Upper lobe of left lung (tissue), 6 donors: ENCODE data around the gene TSSK1B. TPM values are rescaled to one million over a fixed set of nuclear protein-coding genes. Genes with fewer than 3 reads are reported as not detected.
"Not testable (repeated sequence)": the region's sequence is repeated elsewhere in the genome, so short reads cannot be mapped to it uniquely, and the experiment has no call there.

ENCODE experiments used
- ATAC-seq, 2 donors: fragments of 200-7000 bp; cut with Tn5 transposase; one replicate each; pipeline ENCODE4 v1.9.1; 2022; ENCODE audit warnings: mild to moderate bottlenecking in 2 of 2, moderate library complexity in 2 of 2; ENCODE audit not compliant: low FRiP score in 2 of 2
- DNase-seq, 2 donors: peaks; one replicate each; pipeline ENCODE4 v3.0.0-alpha.2; 2019 to 2020
- H3K27ac ChIP-seq, 4 donors: fragments of 200-600 bp; sonication (generic); one replicate each; pipeline ENCODE4 v1.5.1; 2016 to 2019
- H3K27me3 ChIP-seq, 4 donors: fragments of 200-600 bp; sonication (generic); one replicate each; pipeline ENCODE4 v1.5.1; 2017 to 2019
- H3K36me3 ChIP-seq, 4 donors: fragments of 200-600 bp; sonication (generic); one replicate each; pipeline ENCODE4 v1.5.1; 2016 to 2019
- H3K4me1 ChIP-seq, 4 donors: fragments of 200-600 bp; sonication (generic); one replicate each; pipeline ENCODE4 v1.5.1; 2018 to 2019
- H3K4me3 ChIP-seq, 4 donors: fragments of 200-600 bp; sonication (generic); one replicate each; pipeline ENCODE4 v1.5.1; 2017 to 2019; ENCODE audit warnings: mild to moderate bottlenecking in 2 of 4, moderate library complexity in 1 of 4
- H3K9me3 ChIP-seq, 4 donors: fragments of 200-600 bp; sonication (generic); one replicate each; pipeline ENCODE4 v1.5.1; 2018 to 2019
- EP300 ChIP-seq, 4 donors: sonication (generic); formaldehyde crosslinking; IDR thresholded peaks; one replicate each; pipeline ENCODE4 v1.5.1; 2017; ENCODE audit warnings: antibody characterized with exemption in 4 of 4, control low read depth in 2 of 4
- POLR2A ChIP-seq, 4 donors: fragments of 450-650 bp; IDR thresholded peaks; one replicate each; pipeline ENCODE4 v1.5.1; 2016 to 2017; ENCODE audit warnings: antibody characterized with exemption in 4 of 4, mild to moderate bottlenecking in 2 of 4
- POLR2AphosphoS5 ChIP-seq, 2 donors: sonication (generic); formaldehyde crosslinking; IDR thresholded peaks; one replicate each; pipeline ENCODE4 v1.5.1; 2017; ENCODE audit warnings: antibody characterized with exemption in 2 of 2
- WGBS, 2 donors: methylation state at CpG; one replicate each; pipeline ENCODE4 v1.1.5; 2017 to 2018; 5-methylcytosine and 5-hydroxymethylcytosine counted together
- total RNA-seq, 6 donors: library from RNA; depleted of rRNA in 4 of 6; stranded (reverse); fragments of >200 nt in 4 of 6; gene quantifications; one replicate each; pipeline versions ENCODE4 v1.1.0 to v1.2.1, GENCODE V29; 2016 to 2021
- TF ChIP-seq, protein P1 (sequence below), 6 experiments: fragments of 450-650 bp in 4 of 6; fragments of 200-600 bp in 2 of 6; sonication (generic) in 2 of 6; IDR thresholded peaks; one replicate each; pipeline ENCODE4 v1.5.1; 2016 to 2019; ENCODE audit warnings: antibody characterized with exemption in 6 of 6
- donor health status: DM: no; HTN: no; CAD: no; lungs with moderate emphysema.
- donor health status: DM: no; HTN: yes; CAD: no; lungs with severe emphysema.

TSSK1B gene
- total RNA-seq, 6 donors from 2014 or later: 0.09 to 0.30 (median 0.15) TPM; not detected in 3

GRCh38 chr5:113404269-113404668, 30.5 kb downstream of the TSSK1B start:
- H3K27me3 ChIP-seq: no peaks in the 10 kb centered on the region
- ATAC-seq (no peak), DNase-seq (no peak)
- H3K4me1 ChIP-seq: no peaks in the 10 kb centered on the region
- no peaks in the 10 kb centered on the region for H3K36me3 ChIP-seq
- H3K4me3 ChIP-seq: no peak overlapping the region
- WGBS, 2 donors: 88 to 91% methylated on average over 2 of the region's 2 CpGs
- no peaks in the 10 kb centered on the region for H3K9me3 ChIP-seq
- no peak overlapping the region for H3K27ac ChIP-seq
- TF ChIP-seq, protein P1, sequence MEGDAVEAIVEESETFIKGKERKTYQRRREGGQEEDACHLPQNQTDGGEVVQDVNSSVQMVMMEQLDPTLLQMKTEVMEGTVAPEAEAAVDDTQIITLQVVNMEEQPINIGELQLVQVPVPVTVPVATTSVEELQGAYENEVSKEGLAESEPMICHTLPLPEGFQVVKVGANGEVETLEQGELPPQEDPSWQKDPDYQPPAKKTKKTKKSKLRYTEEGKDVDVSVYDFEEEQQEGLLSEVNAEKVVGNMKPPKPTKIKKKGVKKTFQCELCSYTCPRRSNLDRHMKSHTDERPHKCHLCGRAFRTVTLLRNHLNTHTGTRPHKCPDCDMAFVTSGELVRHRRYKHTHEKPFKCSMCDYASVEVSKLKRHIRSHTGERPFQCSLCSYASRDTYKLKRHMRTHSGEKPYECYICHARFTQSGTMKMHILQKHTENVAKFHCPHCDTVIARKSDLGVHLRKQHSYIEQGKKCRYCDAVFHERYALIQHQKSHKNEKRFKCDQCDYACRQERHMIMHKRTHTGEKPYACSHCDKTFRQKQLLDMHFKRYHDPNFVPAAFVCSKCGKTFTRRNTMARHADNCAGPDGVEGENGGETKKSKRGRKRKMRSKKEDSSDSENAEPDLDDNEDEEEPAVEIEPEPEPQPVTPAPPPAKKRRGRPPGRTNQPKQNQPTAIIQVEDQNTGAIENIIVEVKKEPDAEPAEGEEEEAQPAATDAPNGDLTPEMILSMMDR (IDR thresholded peaks at IDR 0.05): no peak
- TF ChIP-seq POLR2AphosphoS5 (IDR thresholded peaks at IDR 0.05): no peak
- no peak for TF ChIP-seq EP300 (IDR thresholded peaks at IDR 0.05)
- TF ChIP-seq POLR2A (IDR thresholded peaks at IDR 0.05): no peak

GRCh38 chr5:113397986-113398385, 36.8 kb downstream of the TSSK1B start:
- H3K4me3 ChIP-seq, H3K27me3 ChIP-seq, H3K9me3 ChIP-seq, ATAC-seq, H3K27ac ChIP-seq, H3K4me1 ChIP-seq, H3K36me3 ChIP-seq, DNase-seq: not testable (repeated sequence)
- 79 to 87% methylated on average over 4 of the region's 4 CpGs for WGBS, 2 donors

DNA sequence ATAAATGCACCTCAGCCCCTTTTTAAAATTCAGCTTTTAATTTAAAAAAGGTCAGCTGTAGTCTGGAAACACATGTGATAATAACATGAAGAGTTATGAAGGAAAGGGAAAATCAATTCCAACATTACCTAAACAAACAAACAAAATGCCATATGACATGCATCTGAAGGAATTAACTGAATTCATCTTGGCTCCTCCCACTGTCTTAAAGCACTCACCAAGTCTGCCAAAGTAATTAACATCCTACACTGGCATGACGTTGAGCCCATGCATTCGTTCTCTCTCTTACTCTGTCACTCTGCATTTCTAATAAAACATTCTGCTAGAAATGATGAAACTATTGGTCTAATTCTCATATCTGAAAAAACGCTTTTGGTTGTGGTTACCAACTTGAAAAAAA, 37.7 kb downstream of the TSSK1B start:
- Histone ChIP-seq H3K27me3 (no peaks in the 10 kb centered on the region), H3K27ac (no peak overlapping the region), H3K4me3 (no peak overlapping the region), H3K9me3 (no peaks in the 10 kb centered on the region), H3K4me1 (no peaks in the 10 kb centered on the region), H3K36me3 (no peaks in the 10 kb centered on the region)
- ATAC-seq: no peak
- TF ChIP-seq, protein P1 (IDR thresholded peaks at IDR 0.05): no peak
- no peak for TF ChIP-seq EP300 (IDR thresholded peaks at IDR 0.05)
- no peak for TF ChIP-seq POLR2A (IDR thresholded peaks at IDR 0.05)
- no peak for TF ChIP-seq POLR2AphosphoS5 (IDR thresholded peaks at IDR 0.05)
- 69 to 71% methylated on average over 3 of the region's 3 CpGs for WGBS, 2 donors
- DNase-seq: no peak

DNA sequence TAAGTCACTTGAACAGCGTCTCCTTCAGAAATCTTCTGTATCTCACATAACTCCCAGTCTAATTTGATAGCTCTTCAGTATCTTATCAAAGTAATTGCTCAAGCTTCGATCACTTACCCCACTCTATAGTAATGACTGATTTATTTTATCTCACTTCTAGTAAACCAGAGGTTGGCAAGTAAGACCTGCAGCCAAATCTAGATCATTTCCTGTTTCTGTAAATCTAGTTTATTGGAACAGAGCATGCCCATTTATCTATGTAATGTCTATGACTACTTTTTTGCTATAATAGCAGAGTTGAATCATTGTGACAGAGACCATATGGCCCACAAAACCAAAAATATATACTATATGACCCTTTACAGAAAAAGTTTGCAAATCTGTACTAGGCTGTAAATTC, 40.1 kb downstream of the TSSK1B start:
- Histone ChIP-seq H3K36me3 (no peaks in the 10 kb centered on the region), H3K27me3 (no peaks in the 10 kb centered on the region), H3K27ac (no peak overlapping the region), H3K9me3 (no peaks in the 10 kb centered on the region), H3K4me1 (no peaks in the 10 kb centered on the region), H3K4me3 (no peak overlapping the region)
- TF ChIP-seq POLR2AphosphoS5 (IDR thresholded peaks at IDR 0.05) (no peak), EP300 (IDR thresholded peaks at IDR 0.05) (no peak), POLR2A (IDR thresholded peaks at IDR 0.05) (no peak)
- TF ChIP-seq, protein P1 (IDR thresholded peaks at IDR 0.05): no peak
- ATAC-seq (no peak), DNase-seq (no peak)
- WGBS, 2 donors: 80 to 81% methylated on average over 2 of the region's 2 CpGs

DNA sequence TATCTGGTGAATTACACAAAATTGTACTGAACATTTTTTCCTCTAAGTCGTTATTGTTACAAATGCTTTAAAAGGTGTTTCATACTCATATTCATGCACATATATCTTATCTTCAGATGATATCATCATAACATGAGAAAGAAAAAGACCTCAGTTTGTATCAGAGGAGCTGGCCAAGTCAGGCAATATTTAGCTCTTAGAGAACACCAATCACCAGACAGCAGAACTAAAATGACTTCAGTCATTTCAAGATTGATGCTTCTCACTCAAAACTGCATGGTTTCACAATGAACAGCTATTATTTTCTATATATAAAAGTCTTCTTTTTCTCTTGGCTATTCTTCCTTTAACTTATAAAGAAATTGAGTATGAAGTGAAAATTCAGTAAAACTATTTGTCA, 44.6 kb downstream of the TSSK1B start:
- Histone ChIP-seq H3K27me3 (no peaks in the 10 kb centered on the region), H3K9me3 (no peaks in the 10 kb centered on the region), H3K4me1 (no peaks in the 10 kb centered on the region), H3K36me3 (no peaks in the 10 kb centered on the region), H3K27ac (no peak overlapping the region), H3K4me3 (no peak overlapping the region)
- 73 to 81% methylated on average over 1 of the region's 1 CpG for WGBS, 2 donors
- no peak for TF ChIP-seq EP300 (IDR thresholded peaks at IDR 0.05)
- TF ChIP-seq POLR2AphosphoS5 (IDR thresholded peaks at IDR 0.05): no peak
- TF ChIP-seq, protein P1 (IDR thresholded peaks at IDR 0.05): no peak
- DNase-seq (no peak), ATAC-seq (no peak)
